Rectal smooth muscle tissue (tissue), 1 donor: ENCODE measurements around the gene SYT13.

Experiments
- H3K27ac ChIP-seq: one replicate; pipeline ENCODE4 v1.7.0; 2013; ENCODE audit warnings: low read depth, low read length, inconsistent platforms
- H3K27me3 ChIP-seq: one replicate; pipeline ENCODE4 v1.7.0; 2013; ENCODE audit warnings: low read length; ENCODE audit not compliant: control insufficient read depth, insufficient read depth
- H3K36me3 ChIP-seq: one replicate; pipeline ENCODE4 v1.7.0; 2013; ENCODE audit warnings: low read length; ENCODE audit not compliant: control insufficient read depth, insufficient read depth
- H3K4me1 ChIP-seq: one replicate; pipeline ENCODE4 v1.7.0; 2013; ENCODE audit warnings: low read length; ENCODE audit not compliant: control insufficient read depth, insufficient read depth
- H3K4me3 ChIP-seq: one replicate; pipeline ENCODE4 v1.7.0; 2013; ENCODE audit warnings: low read length
- H3K9ac ChIP-seq: one replicate; pipeline ENCODE4 v1.7.0; 2013; ENCODE audit warnings: low read length

The SYT13 gene

GRCh38 chr11:45322111-45322705 lies 36.1 kb upstream of the SYT13 start:
- H3K9ac ChIP-seq: no peak overlapping the region
- H3K27ac ChIP-seq: no peak overlapping the region
- H3K4me1 ChIP-seq: no peaks in the 10 kb centered on the region
- no peak overlapping the region for H3K4me3 ChIP-seq
- no peaks in the 10 kb centered on the region for H3K36me3 ChIP-seq
- H3K27me3 ChIP-seq: no peaks in the 10 kb centered on the region

GRCh38 chr11:45321669-45322068 lies 35.5 kb upstream of the SYT13 start:
- Histone ChIP-seq H3K36me3 (no peaks in the 10 kb centered on the region), H3K27me3 (no peaks in the 10 kb centered on the region), H3K4me3 (no peak overlapping the region), H3K27ac (no peak overlapping the region), H3K9ac (no peak overlapping the region), H3K4me1 (no peaks in the 10 kb centered on the region)

- no peak overlapping the region for H3K27ac ChIP-seq
- no peaks in the 10 kb centered on the region for H3K4me1 ChIP-seq
- H3K27me3 ChIP-seq: no peaks in the 10 kb centered on the region
- H3K36me3 ChIP-seq: no peaks in the 10 kb centered on the region
- no peak overlapping the region for H3K4me3 ChIP-seq
- no peak overlapping the region for H3K9ac ChIP-seq
These were observed 35.0 kb upstream of the SYT13 start for GRCh38 chr11:45321031-45321595.

- H3K27ac ChIP-seq: no peak overlapping the region
- no peaks in the 10 kb centered on the region for H3K27me3 ChIP-seq
- no peak overlapping the region for H3K4me3 ChIP-seq
- H3K4me1 ChIP-seq: no peaks in the 10 kb centered on the region
- no peak overlapping the region for H3K9ac ChIP-seq
- no peaks in the 10 kb centered on the region for H3K36me3 ChIP-seq
These were observed 34.2 kb upstream of the SYT13 start for GRCh38 chr11:45320371-45320770.

GRCh38 chr11:45319077-45319476 lies 32.9 kb upstream of the SYT13 start:
- Histone ChIP-seq H3K27me3 (no peaks in the 10 kb centered on the region), H3K36me3 (no peaks in the 10 kb centered on the region), H3K9ac (no peak overlapping the region), H3K27ac (no peak overlapping the region), H3K4me3 (no peak overlapping the region), H3K4me1 (no peaks in the 10 kb centered on the region)

- H3K27me3 ChIP-seq: no peaks in the 10 kb centered on the region
- no peak overlapping the region for H3K27ac ChIP-seq
- no peaks in the 10 kb centered on the region for H3K36me3 ChIP-seq
- H3K9ac ChIP-seq: no peak overlapping the region
- no peak overlapping the region for H3K4me3 ChIP-seq
- no peaks in the 10 kb centered on the region for H3K4me1 ChIP-seq
These were observed 32.4 kb upstream of the SYT13 start for GRCh38 chr11:45318516-45318915.

- Histone ChIP-seq H3K27me3 (no peaks in the 10 kb centered on the region), H3K27ac (no peak overlapping the region), H3K4me1 (no peaks in the 10 kb centered on the region), H3K36me3 (no peaks in the 10 kb centered on the region), H3K9ac (no peak overlapping the region), H3K4me3 (no peak overlapping the region)
These were observed 30.1 kb upstream of the SYT13 start for GRCh38 chr11:45316258-45316657.

GRCh38 chr11:45314900-45315299 lies 28.8 kb upstream of the SYT13 start:
- H3K27ac ChIP-seq: no peak overlapping the region
- H3K4me3 ChIP-seq: no peak overlapping the region
- no peak overlapping the region for H3K9ac ChIP-seq
- H3K27me3 ChIP-seq: no peaks in the 10 kb centered on the region
- no peaks in the 10 kb centered on the region for H3K4me1 ChIP-seq
- no peaks in the 10 kb centered on the region for H3K36me3 ChIP-seq

- no peak overlapping the region for H3K27ac ChIP-seq
- H3K9ac ChIP-seq: no peak overlapping the region
- H3K36me3 ChIP-seq: no peaks in the 10 kb centered on the region
- no peaks in the 10 kb centered on the region for H3K27me3 ChIP-seq
- no peak overlapping the region for H3K4me3 ChIP-seq
- no peaks in the 10 kb centered on the region for H3K4me1 ChIP-seq
These were observed 27.2 kb upstream of the SYT13 start for GRCh38 chr11:45313171-45313865.

- Histone ChIP-seq H3K4me3 (no peak overlapping the region), H3K9ac (no peak overlapping the region), H3K27ac (no peak overlapping the region), H3K27me3 (no peaks in the 10 kb centered on the region), H3K36me3 (no peaks in the 10 kb centered on the region), H3K4me1 (no peaks in the 10 kb centered on the region)
These were observed 19.9 kb upstream of the SYT13 start for GRCh38 chr11:45305874-45306623.

- Histone ChIP-seq H3K36me3 (no peaks in the 10 kb centered on the region), H3K27me3 (no peaks in the 10 kb centered on the region), H3K4me1 (no peaks in the 10 kb centered on the region), H3K9ac (no peak overlapping the region), H3K4me3 (no peak overlapping the region), H3K27ac (no peak overlapping the region)
These were observed 18.8 kb upstream of the SYT13 start for GRCh38 chr11:45304992-45305335.

- Histone ChIP-seq H3K36me3 (no peaks in the 10 kb centered on the region), H3K4me1 (no peaks in the 10 kb centered on the region), H3K27ac (no peak overlapping the region), H3K9ac (no peak overlapping the region), H3K4me3 (no peak overlapping the region), H3K27me3 (no peaks in the 10 kb centered on the region)
These were observed 18.2 kb upstream of the SYT13 start for GRCh38 chr11:45304111-45304991.
